Caco-2 (cell line): Measurements from ENCODE around the gene GLRB. TPM values are rescaled to one million over a fixed set of nuclear protein-coding genes. Genes with fewer than 3 reads are reported as not detected.

Experiments
- BruUV-seq: library from RNA; stranded (reverse); fragments of 400-500 nt; replicated peaks from 2 replicates; lab custom pipeline; 2021; lab: Mats Ljungman, UMichigan
- CTCF ChIA-PET: fragments of 300-600 bp; sonication (Branson Sonifier 250); formaldehyde crosslinking; loops from one replicate; lab custom pipeline; 2022; ENCODE audit warnings: antibody characterized with exemption; lab: Charles Lee
- POLR2A ChIA-PET: fragments of 300-600 bp; sonication (Branson Sonifier 250); formaldehyde crosslinking; loops from one replicate; lab custom pipeline; 2022; ENCODE audit warnings: antibody characterized with exemption; lab: Charles Lee
- DNase-seq, 2 experiments: peaks; one replicate each; pipeline versions ENCODE4 v3.0.0 to v3.0.0-alpha.2; 2020 to 2022
- H3K27me3 ChIP-seq: replicated peaks from 2 replicates; pipeline ENCODE4 v1.6.0; 2011; ENCODE audit warnings: low read length; ENCODE audit not compliant: control insufficient read depth, insufficient read depth
- H3K36me3 ChIP-seq: 2 replicates; pipeline ENCODE4 v1.5.1; 2011; ENCODE audit warnings: low read length; ENCODE audit not compliant: control insufficient read depth, insufficient read depth
- H3K4me1 ChIP-seq: fragments of 250-450 bp; sonication (Bioruptor Pico); 2 replicates; pipeline ENCODE4 v1.5.1; 2020; ENCODE audit warnings: mild to moderate bottlenecking
- H3K4me3 ChIP-seq: 2 replicates; pipeline ENCODE4 v1.5.1; 2011; ENCODE audit warnings: low read depth, mild to moderate bottlenecking, control low read depth, low read length
- H3K9me3 ChIP-seq: fragments of 250-450 bp; sonication (Bioruptor Pico); 2 replicates; pipeline ENCODE4 v1.5.1; 2020; ENCODE audit warnings: mild to moderate bottlenecking, moderate library complexity
- H3K27ac Mint-ChIP-seq: one replicate; pipeline ENCODE4 v1.8.0; 2022; ENCODE audit warnings: mixed read lengths; ENCODE audit not compliant: unreplicated experiment
- H3K27me3 Mint-ChIP-seq: one replicate; pipeline ENCODE4 v1.8.0; 2022; ENCODE audit warnings: mixed read lengths; ENCODE audit not compliant: insufficient read depth, unreplicated experiment
- H3K36me3 Mint-ChIP-seq: one replicate; pipeline ENCODE4 v1.8.0; 2022; ENCODE audit warnings: mild to moderate bottlenecking, mixed read lengths; ENCODE audit not compliant: insufficient read depth, unreplicated experiment
- H3K4me1 Mint-ChIP-seq: one replicate; pipeline ENCODE4 v1.8.0; 2022; ENCODE audit warnings: low read depth, mixed read lengths; ENCODE audit not compliant: unreplicated experiment
- H3K4me3 Mint-ChIP-seq: one replicate; pipeline ENCODE4 v1.8.0; 2022; ENCODE audit warnings: mild to moderate bottlenecking, moderate library complexity, mixed read lengths; ENCODE audit not compliant: unreplicated experiment
- H3K9me3 Mint-ChIP-seq: one replicate; pipeline ENCODE4 v1.8.0; 2022; ENCODE audit warnings: mixed read lengths; ENCODE audit not compliant: unreplicated experiment
- CTCF ChIP-seq, 2 experiments: fragments of 200-600 bp in 1 of 2; IDR thresholded peaks; 1 replicate in 1 of 2; 2 replicates in 1 of 2; pipeline versions ENCODE4 v1.5.1 to v1.8.0; 2011 to 2022; ENCODE audit warnings: antibody characterized with exemption in 1 of 2, control low read depth in 1 of 2, inconsistent platforms in 1 of 2, low read depth in 1 of 2, low read length in 1 of 2, mild to moderate bottlenecking in 1 of 2, moderate library complexity in 1 of 2; ENCODE audit not compliant: insufficient read depth in 1 of 2, severe bottlenecking in 1 of 2, unreplicated experiment in 1 of 2
- intact Hi-C: fragments of 100-400 bp; cut with micrococcal nuclease; formaldehyde crosslinking; loops from one replicate; pipeline ENCODE4 v1.10.0; 2022; ENCODE audit not compliant: unreplicated experiment
- total RNA-seq: library from RNA; stranded (reverse); gene quantifications from 2 replicates; pipeline ENCODE4 v1.2.3, GENCODE V29; 2022

GLRB gene
- total RNA-seq, 1 experiment from 2014 or later: not detected

GRCh38 chr4:157114671-157115070 lies 38.7 kb downstream of the GLRB start:
- H3K9me3 ChIP-seq: no peaks in the 10 kb centered on the region
- DNase-seq: no peak
- H3K4me1 ChIP-seq: no peaks in the 10 kb centered on the region
- no peak for TF ChIP-seq CTCF (IDR thresholded peaks at IDR 0.05; ENCODE audit: insufficient read depth in 1 of 2, low read depth in 1 of 2, low read length in 1 of 2, severe bottlenecking in 1 of 2, unreplicated experiment in 1 of 2)
- Mint-ChIP-seq H3K27me3 (peaks cover 4% of the 10 kb centered on the region), H3K27ac (no peak overlapping the region), H3K9me3 (no peaks in the 10 kb centered on the region), H3K36me3 (no peaks in the 10 kb centered on the region), H3K4me3 (no peak overlapping the region), H3K4me1 (no peaks in the 10 kb centered on the region)
- H3K4me3 ChIP-seq: no peak overlapping the region
- no peaks in the 10 kb centered on the region for H3K27me3 ChIP-seq
- CTCF ChIA-PET: no interaction called here
- no peaks in the 10 kb centered on the region for H3K36me3 ChIP-seq
- BruUV-seq: no TSS peak
- intact Hi-C loops: no loop called here
- POLR2A ChIA-PET: no interaction called here

- H3K4me1 Mint-ChIP-seq: no peaks in the 10 kb centered on the region
- CTCF ChIA-PET: no interaction called here
- H3K36me3 Mint-ChIP-seq: no peaks in the 10 kb centered on the region
- POLR2A ChIA-PET: no interaction called here
- no TSS peak for BruUV-seq
- Histone ChIP-seq H3K4me3 (no peak overlapping the region), H3K4me1 (no peaks in the 10 kb centered on the region), H3K36me3 (no peaks in the 10 kb centered on the region), H3K9me3 (no peaks in the 10 kb centered on the region), H3K27me3 (no peaks in the 10 kb centered on the region)
- peaks cover 4% of the 10 kb centered on the region for H3K27me3 Mint-ChIP-seq
- H3K27ac Mint-ChIP-seq: no peak overlapping the region
- intact Hi-C loops: no loop called here
- H3K9me3 Mint-ChIP-seq: no peaks in the 10 kb centered on the region
- DNase-seq: no peak
- no peak overlapping the region for H3K4me3 Mint-ChIP-seq
- TF ChIP-seq CTCF (IDR thresholded peaks at IDR 0.05; ENCODE audit: insufficient read depth in 1 of 2, low read depth in 1 of 2, low read length in 1 of 2, severe bottlenecking in 1 of 2, unreplicated experiment in 1 of 2): no peak
These were observed 39.8 kb downstream of the GLRB start for GRCh38 chr4:157115613-157116335.

- Histone ChIP-seq H3K27me3 (no peaks in the 10 kb centered on the region), H3K36me3 (no peaks in the 10 kb centered on the region), H3K4me1 (no peaks in the 10 kb centered on the region), H3K9me3 (no peaks in the 10 kb centered on the region), H3K4me3 (no peak overlapping the region)
- no peak overlapping the region for H3K4me3 Mint-ChIP-seq
- intact Hi-C loops: no loop called here
- H3K36me3 Mint-ChIP-seq: no peaks in the 10 kb centered on the region
- no peak overlapping the region for H3K27ac Mint-ChIP-seq
- no peak for DNase-seq
- BruUV-seq: no TSS peak
- H3K9me3 Mint-ChIP-seq: no peaks in the 10 kb centered on the region
- no peak for TF ChIP-seq CTCF (IDR thresholded peaks at IDR 0.05; ENCODE audit: insufficient read depth in 1 of 2, low read depth in 1 of 2, low read length in 1 of 2, severe bottlenecking in 1 of 2, unreplicated experiment in 1 of 2)
- H3K27me3 Mint-ChIP-seq: no peaks in the 10 kb centered on the region
- H3K4me1 Mint-ChIP-seq: no peaks in the 10 kb centered on the region
- ChIA-PET CTCF (no interaction called here), POLR2A (no interaction called here)
These were observed 45.5 kb downstream of the GLRB start for GRCh38 chr4:157121401-157121800.
